Measurements from ENCODE around the gene ADGRG6.

Gene ADGRG6

DNA sequence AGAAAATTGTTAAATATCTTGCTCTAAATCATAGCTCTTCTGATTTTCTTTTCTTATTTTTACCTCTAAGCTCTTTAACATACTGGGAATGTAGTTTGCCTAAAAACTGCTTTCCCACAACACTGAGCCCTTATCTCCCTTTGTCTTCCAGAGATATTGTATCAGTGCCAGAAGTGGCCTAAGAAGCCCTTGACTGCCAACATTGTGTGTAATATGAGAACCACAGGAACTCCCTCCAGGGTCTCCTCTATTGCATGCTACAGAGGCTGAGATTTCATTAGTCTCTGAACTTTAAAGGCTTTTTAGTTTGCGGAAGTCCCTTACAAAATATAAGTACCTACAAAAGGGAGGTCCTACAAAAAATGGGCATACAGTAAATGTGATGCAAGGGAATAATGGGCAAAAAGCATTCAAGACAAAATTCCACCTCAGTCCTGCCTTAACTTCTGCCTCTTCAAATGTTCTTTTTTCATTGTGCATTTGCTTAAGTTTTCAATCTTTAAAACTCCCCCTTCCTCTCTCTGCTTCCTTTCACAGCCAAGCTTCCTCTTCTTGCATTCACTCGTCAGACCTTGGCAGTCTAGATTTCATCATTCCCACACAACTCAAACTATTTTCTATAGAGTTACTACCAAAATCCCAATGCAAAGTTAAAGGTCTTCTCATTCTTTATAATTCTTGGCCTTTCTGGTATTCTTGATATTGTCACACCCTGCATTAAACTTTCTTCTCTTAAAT lies 76.5 kb downstream of the ADGRG6 start (continued):
- TF ChIP-seq, protein P1, sequence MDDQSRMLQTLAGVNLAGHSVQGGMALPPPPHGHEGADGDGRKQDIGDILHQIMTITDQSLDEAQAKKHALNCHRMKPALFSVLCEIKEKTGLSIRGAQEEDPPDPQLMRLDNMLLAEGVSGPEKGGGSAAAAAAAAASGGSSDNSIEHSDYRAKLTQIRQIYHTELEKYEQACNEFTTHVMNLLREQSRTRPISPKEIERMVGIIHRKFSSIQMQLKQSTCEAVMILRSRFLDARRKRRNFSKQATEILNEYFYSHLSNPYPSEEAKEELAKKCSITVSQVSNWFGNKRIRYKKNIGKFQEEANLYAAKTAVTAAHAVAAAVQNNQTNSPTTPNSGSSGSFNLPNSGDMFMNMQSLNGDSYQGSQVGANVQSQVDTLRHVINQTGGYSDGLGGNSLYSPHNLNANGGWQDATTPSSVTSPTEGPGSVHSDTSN (CRISPR knock-in tag; IDR thresholded peaks at IDR 0.05) = no peak
- TF ChIP-seq, protein P2, sequence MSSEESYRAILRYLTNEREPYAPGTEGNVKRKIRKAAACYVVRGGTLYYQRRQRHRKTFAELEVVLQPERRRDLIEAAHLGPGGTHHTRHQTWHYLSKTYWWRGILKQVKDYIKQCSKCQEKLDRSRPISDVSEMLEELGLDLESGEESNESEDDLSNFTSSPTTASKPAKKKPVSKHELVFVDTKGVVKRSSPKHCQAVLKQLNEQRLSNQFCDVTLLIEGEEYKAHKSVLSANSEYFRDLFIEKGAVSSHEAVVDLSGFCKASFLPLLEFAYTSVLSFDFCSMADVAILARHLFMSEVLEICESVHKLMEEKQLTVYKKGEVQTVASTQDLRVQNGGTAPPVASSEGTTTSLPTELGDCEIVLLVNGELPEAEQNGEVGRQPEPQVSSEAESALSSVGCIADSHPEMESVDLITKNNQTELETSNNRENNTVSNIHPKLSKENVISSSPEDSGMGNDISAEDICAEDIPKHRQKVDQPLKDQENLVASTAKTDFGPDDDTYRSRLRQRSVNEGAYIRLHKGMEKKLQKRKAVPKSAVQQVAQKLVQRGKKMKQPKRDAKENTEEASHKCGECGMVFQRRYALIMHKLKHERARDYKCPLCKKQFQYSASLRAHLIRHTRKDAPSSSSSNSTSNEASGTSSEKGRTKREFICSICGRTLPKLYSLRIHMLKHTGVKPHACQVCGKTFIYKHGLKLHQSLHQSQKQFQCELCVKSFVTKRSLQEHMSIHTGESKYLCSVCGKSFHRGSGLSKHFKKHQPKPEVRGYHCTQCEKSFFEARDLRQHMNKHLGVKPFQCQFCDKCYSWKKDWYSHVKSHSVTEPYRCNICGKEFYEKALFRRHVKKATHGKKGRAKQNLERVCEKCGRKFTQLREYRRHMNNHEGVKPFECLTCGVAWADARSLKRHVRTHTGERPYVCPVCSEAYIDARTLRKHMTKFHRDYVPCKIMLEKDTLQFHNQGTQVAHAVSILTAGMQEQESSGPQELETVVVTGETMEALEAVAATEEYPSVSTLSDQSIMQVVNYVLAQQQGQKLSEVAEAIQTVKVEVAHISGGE (tag by site-specific recombination; conservative IDR thresholded peaks at IDR 0.05; ENCODE audit: low read depth) = no peak
- TF ChIP-seq BCL11B (tag by site-specific recombination; IDR thresholded peaks at IDR 0.05; ENCODE audit: low read depth) = no peak
- TF ChIP-seq ZNF600 (tag by site-specific recombination; IDR thresholded peaks at IDR 0.05) = no peak; the same call in 1 of the 2 replicates
- TF ChIP-seq, protein P3, sequence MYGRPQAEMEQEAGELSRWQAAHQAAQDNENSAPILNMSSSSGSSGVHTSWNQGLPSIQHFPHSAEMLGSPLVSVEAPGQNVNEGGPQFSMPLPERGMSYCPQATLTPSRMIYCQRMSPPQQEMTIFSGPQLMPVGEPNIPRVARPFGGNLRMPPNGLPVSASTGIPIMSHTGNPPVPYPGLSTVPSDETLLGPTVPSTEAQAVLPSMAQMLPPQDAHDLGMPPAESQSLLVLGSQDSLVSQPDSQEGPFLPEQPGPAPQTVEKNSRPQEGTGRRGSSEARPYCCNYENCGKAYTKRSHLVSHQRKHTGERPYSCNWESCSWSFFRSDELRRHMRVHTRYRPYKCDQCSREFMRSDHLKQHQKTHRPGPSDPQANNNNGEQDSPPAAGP (tag by site-specific recombination; IDR thresholded peaks at IDR 0.05) = no peak
- no peak for TF ChIP-seq ZNF112 (tag by site-specific recombination; IDR thresholded peaks at IDR 0.05)
- TF ChIP-seq, protein P4, sequence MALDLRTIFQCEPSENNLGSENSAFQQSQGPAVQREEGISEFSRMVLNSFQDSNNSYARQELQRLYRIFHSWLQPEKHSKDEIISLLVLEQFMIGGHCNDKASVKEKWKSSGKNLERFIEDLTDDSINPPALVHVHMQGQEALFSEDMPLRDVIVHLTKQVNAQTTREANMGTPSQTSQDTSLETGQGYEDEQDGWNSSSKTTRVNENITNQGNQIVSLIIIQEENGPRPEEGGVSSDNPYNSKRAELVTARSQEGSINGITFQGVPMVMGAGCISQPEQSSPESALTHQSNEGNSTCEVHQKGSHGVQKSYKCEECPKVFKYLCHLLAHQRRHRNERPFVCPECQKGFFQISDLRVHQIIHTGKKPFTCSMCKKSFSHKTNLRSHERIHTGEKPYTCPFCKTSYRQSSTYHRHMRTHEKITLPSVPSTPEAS (tag by site-specific recombination; IDR thresholded peaks at IDR 0.05) = no peak
- TF ChIP-seq ZNF544 (tag by site-specific recombination; IDR thresholded peaks at IDR 0.05) = no peak
- TF ChIP-seq, protein P5, sequence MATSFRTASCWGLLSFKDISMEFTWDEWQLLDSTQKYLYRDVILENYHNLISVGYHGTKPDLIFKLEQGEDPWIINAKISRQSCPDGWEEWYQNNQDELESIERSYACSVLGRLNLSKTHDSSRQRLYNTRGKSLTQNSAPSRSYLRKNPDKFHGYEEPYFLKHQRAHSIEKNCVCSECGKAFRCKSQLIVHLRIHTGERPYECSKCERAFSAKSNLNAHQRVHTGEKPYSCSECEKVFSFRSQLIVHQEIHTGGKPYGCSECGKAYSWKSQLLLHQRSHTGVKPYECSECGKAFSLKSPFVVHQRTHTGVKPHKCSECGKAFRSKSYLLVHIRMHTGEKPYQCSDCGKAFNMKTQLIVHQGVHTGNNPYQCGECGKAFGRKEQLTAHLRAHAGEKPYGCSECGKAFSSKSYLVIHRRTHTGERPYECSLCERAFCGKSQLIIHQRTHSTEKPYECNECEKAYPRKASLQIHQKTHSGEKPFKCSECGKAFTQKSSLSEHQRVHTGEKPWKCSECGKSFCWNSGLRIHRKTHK (tag by site-specific recombination; IDR thresholded peaks at IDR 0.05) = no peak
- TF ChIP-seq ZNF391 (tag by site-specific recombination; IDR thresholded peaks at IDR 0.05; ENCODE audit: borderline replicate concordance, low read depth) = no peak
- no peak for TF ChIP-seq ZNF266 (tag by site-specific recombination; IDR thresholded peaks at IDR 0.05; ENCODE audit: low read depth)
- TF ChIP-seq, protein P6, sequence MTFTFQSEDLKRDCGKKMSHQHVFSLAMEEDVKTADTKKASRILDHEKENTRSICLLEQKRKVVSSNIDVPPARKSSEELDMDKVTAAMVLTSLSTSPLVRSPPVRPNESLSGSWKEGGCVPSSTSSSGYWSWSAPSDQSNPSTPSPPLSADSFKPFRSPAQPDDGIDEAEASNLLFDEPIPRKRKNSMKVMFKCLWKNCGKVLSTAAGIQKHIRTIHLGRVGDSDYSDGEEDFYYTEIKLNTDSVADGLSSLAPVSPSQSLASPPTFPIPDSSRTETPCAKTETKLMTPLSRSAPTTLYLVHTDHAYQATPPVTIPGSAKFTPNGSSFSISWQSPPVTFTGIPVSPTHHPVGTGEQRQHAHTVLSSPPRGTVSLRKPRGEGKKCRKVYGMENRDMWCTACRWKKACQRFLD (tag by site-specific recombination; IDR thresholded peaks at IDR 0.05) = no peak
- TF ChIP-seq KLF10 (tag by site-specific recombination; IDR thresholded peaks at IDR 0.05) = 0 out of 2 replicates have a peak, but pooled peaks have one; percentile 36
- TF ChIP-seq, protein P7, sequence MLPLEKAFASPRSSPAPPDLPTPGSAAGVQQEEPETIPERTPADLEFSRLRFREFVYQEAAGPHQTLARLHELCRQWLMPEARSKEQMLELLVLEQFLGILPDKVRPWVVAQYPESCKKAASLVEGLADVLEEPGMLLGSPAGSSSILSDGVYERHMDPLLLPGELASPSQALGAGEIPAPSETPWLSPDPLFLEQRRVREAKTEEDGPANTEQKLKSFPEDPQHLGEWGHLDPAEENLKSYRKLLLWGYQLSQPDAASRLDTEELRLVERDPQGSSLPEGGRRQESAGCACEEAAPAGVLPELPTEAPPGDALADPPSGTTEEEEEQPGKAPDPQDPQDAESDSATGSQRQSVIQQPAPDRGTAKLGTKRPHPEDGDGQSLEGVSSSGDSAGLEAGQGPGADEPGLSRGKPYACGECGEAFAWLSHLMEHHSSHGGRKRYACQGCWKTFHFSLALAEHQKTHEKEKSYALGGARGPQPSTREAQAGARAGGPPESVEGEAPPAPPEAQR (tag by site-specific recombination; IDR thresholded peaks at IDR 0.05) = no peak
- TF ChIP-seq ZXDB (tag by site-specific recombination; IDR thresholded peaks at IDR 0.05) = peak; percentile 75
- no peak for TF ChIP-seq ZNF707 (tag by site-specific recombination; IDR thresholded peaks at IDR 0.05)
- TF ChIP-seq ZNF658 (tag by site-specific recombination; IDR thresholded peaks at IDR 0.05) = no peak
- TF ChIP-seq ZNF664 (tag by site-specific recombination; IDR thresholded peaks at IDR 0.05) = no peak
- no peak for TF ChIP-seq ZNF768 (tag by site-specific recombination; IDR thresholded peaks at IDR 0.05)
- no peak for TF ChIP-seq ZNF791 (tag by site-specific recombination; IDR thresholded peaks at IDR 0.05)
- TF ChIP-seq ZSCAN23 (tag by site-specific recombination; IDR thresholded peaks at IDR 0.05) = no peak
- TF ChIP-seq ZNF350 (tag by site-specific recombination; IDR thresholded peaks at IDR 0.05) = no peak
- TF ChIP-seq SALL2 (tag by site-specific recombination; IDR thresholded peaks at IDR 0.05; ENCODE audit: borderline replicate concordance) = no peak
- TF ChIP-seq, protein P8, sequence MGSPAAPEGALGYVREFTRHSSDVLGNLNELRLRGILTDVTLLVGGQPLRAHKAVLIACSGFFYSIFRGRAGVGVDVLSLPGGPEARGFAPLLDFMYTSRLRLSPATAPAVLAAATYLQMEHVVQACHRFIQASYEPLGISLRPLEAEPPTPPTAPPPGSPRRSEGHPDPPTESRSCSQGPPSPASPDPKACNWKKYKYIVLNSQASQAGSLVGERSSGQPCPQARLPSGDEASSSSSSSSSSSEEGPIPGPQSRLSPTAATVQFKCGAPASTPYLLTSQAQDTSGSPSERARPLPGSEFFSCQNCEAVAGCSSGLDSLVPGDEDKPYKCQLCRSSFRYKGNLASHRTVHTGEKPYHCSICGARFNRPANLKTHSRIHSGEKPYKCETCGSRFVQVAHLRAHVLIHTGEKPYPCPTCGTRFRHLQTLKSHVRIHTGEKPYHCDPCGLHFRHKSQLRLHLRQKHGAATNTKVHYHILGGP (tag by site-specific recombination; IDR thresholded peaks at IDR 0.05) = 0 out of 2 replicates have a peak, but pooled peaks have one; percentile 25
- no peak for TF ChIP-seq ZNF514 (tag by site-specific recombination; IDR thresholded peaks at IDR 0.05)
